Fibroblast of peridontal ligament (primary cell): ENCODE measurements around the gene ITGB5.

Experiments used
- DNase-seq: peaks from one replicate; pipeline ENCODE4 v3.0.0-alpha.2; 2010; ENCODE audit errors: extremely low read depth

The ITGB5 gene

DNA sequence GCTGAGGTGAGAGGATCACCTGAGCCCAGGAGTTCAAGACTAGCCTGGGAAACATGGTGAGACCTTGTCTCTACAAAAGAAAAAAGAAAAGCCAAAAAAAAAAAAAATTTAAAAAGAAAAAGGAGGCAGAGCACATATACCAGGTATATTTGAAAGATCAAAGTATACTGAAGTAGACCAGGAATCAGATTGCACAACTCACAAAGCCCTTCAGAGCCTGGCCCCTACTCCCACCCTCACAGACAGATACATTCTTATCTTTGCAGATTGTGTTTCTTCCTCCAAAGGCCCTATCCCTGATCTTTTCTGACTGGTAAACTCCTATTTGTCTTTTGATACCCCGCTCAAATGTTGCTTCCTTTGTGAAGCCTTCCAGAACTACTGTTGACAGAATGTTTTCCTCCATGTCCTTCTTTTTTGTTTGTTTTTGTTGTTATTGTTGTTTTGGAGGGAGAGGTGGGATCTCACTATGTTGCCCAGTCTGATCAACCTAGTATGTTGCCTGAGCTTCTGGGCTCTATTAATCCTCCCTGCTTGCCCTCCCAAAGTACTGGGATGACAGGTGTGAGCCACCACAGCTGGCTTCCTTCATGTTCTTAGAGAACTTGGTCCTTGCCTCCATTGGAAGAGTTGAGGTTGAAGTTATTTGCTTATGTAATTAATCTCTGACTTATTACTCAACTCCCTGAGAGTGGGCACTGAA is 9.8 kb upstream of the ITGB5 start:
- no peak for DNase-seq

- no peak for DNase-seq
Observed at GRCh38 chr3:124895756-124896155, 8.6 kb upstream of the ITGB5 start.

- DNase-seq, result no peak
Observed at GRCh38 chr3:124893526-124893925, 6.4 kb upstream of the ITGB5 start.

DNA sequence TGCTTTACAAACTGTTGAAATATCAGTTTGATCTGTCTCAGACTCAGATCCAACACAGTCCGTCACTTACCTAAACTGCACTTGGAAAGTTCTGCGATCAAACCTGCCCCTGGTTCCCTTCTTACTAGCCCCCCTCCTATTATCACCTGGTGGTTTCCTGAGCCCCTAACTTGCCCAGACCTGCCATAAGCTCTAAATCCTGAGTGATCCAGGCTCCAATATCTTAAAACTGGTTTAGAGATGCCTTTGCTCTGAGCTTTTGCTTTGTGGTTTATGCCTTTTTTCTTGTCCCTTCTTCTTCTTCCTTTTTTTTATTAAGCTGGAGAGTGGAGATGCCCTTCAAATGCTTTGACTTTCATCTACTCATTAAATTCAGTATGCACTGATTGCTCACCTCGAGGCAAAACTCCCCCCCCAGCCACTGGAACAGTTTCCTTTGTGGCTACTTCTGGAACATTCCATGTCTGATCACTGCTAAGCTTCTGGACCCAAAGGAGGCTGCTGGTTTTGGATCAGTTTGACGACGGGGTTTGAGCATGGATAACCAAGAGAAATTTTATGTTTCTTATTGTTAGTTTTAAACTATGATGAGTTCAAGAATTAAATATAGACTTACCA is 3.5 kb upstream of the ITGB5 start:
- DNase-seq, result no peak

DNA sequence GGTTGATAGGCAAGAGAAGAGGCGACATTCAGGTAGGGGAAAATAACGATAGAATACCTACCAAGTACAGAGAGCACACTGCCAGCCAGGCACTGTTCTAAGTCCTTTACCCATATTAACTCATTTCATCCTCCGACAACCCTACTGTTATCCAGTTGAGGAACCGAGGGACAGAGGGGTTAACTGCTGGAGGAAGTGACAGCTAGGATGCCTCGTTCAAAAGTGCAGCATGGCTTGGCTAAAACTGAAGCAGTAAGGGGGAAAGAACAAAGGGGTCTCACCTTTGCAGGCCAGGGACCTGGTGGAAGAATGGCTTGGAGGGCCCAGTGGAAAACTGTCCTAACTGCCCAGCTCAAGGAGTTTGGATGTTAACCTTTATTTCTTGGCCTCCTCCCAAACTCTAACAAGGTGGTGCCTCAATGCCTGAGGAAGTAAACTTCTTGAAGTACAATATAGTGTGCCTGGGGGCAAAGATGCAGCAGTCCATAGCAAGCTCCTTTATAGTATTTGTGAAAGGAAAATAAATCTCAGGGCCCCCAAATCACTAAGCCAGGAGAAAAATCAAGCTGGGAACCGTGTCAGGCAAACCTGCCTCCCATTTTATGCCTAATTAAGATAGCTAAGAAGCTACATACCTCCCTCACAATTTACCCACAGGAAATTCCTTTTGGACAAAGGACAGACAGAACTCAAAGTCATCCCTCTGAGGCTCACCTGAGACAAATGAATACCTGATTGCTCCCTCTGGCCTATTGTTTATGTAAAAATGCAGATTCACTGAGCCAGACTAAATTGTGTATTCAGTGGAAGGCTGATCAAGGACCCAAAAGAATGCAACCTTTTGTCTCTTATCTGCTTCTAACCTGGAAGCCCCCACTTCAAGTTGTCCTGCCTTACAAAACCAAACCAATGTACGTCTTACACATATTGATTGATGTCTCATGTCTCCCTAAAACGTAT is 1.6 kb upstream of the ITGB5 start:
- no peak for DNase-seq

GRCh38 chr3:124887932-124888298 is 750 bp upstream of the ITGB5 start:
- no peak for DNase-seq

GRCh38 chr3:124886168-124887056 is 753 bp downstream of the ITGB5 start:
- DNase-seq, result peak; percentile 42

DNA sequence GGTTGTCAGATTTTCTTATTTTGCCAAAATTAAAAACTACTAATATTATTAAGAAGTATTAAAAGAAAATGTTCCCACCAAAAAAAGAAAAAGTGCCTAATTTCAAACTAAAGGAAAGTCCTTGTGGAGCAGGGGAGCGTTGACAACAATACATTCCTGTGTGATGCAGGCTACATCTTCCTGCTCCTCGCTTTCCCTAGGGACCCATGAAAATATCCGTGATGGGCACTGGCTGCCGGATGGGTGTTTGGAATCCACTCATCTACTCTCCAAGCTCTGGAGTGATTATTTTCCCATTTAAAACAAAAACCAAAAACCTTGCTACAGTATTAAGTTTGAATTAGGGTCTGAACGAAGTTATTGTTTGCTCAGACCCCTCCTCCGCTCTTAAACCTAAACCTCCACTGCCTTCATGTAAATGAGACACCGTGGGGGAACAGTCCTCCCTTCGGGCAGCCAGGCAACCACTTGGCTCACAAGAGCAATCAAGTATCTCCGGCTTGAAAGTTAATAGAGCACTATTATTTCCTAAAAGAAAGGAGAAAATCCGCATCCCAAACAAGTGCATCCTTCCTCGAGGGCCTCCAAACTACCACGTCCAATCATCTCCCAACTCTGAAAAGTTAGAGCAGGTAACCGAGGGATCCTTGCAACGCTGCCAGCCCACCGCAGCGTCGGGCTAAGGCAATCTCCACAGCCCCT is 1.5 kb downstream of the ITGB5 start:
- peak; percentile 34 for DNase-seq

DNA sequence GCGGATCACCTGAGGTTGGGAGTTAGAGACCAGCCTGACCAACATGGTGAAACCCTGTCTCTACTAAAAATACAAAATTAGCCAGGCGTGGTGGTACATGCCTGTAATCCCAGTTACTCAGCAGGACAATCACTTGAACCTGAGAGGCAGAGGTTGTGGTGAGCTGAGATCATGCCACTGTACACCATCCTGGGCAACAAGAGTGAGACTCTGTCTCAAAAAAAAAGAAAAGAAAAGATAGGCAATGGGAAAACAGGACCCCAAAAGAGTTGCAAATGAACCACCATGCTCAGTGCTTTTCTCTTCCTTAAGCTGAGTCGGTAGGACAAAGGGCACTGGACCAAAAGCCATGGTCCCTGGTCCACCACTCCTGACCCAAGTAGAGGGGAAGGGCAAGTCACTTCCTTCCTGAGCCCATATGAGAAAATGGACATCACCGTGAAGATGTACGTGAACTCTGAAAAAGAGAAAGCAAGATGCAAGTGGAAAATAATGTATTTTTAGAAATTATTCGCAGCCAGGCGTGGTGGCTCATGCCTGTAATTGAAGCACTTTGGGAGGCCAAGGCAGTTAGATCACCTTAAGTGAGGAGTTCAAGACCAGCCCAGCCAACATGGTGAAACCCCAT is 2.6 kb downstream of the ITGB5 start:
- DNase-seq, result no peak

DNA sequence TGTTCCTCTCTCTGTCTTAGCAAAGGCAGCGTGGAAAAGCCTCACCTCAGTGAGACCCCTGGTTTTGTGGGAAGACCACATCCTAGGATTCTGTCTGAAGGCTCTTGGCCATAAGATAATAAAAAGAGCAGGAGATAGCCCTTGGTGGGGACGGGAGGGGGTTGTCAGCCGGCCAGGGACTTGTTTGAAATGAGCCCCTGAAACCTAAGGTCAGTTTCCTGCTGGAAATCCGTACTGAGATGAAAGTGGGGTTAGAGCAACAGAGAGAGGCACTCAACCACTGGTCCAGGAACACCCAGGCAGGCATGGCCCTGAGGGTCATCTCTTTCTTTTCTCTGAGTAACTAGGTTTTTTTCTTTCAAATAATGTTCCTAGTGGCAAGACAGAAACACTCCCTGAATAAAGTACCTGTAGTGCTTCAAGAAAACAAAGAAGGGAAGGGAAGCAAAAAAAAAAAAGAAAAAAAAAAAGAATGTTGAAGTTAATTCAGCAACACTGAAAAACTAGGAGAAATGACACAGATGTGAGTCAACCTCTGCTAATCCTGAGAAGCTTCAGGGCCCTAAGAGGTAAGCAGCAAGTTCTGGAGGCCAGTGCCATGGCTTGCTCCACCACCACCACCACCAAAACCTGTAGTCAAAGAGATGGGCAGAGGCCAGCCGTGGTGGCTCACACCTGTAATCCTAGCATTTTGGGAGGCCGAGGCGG is 3.2 kb downstream of the ITGB5 start:
- DNase-seq, result peak; percentile 40

DNA sequence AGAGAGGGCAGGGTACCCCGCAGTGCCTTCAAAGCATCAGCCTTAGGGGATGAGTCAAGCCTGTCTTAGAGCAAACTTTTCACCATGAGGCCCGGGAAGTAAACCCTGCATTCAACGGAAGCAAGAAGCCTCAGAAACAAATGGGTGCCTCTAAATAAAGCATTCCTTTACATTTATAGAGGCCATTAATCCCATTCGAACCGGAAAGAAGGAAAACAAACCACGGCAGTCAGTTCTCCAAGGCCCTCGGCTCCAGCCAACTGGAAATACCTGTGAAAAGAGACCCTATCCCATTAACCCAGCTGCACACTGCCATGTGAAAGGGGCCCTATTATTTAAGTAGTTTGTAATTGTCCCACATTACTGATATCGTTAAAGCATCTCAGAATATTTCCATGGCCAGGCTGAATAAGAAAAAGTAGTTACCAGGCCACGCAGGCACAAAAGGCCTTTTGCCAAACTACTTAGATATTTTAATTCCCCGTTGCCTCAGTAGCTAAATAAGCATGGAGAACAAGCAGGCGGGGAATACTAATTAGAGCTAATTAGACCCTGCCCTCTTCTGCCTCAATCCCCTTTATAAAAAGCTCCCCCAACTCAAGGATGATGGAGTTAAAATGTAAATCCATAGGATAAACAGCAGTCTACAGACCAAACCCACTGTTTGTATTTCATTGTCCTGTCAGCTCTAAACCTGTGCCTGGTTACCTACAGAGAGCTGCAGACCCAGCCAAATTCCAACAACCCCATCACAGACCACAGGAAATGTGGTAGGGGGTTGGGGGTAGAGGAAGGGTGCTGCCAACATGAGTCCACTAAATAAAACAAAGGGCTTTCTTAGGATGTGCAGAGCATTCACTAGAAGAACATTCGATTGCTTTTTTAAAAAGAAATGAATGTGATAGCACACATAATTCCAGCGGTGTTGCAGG is 4.1 kb downstream of the ITGB5 start:
- no peak for DNase-seq

DNA sequence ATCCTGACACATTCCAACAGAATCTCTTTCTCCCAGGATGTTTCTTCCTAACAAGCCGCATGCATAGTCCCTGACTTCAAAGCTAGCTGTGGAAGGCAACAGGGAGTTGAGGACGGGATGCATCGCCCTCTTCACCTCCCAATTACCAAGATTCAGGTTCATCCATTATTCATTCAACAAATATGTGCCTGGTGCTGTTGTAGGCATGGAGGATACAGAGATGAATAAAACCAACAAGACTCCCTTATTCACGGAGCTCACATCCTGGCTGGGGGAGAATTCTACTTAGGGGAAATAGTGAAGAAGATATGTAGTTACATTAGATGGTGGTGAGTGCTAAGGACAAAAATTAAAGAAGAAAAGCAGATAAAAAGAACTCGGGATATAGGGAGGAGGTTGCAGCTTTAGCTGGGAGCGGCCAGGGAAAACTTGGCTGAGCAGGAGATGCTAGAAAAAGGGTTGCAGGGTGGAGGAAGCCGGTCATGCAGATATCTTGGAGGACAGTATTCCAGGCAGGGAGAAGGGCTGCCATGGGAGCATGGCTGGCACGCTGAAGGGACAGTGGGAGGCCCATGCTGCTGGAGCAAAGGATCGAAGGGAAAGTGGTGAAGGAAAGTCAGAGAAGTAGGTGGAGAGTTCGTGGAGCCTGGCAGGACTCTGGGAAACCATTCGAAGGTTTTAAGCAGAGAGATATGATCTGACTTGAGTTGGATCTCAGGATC is 5.0 kb downstream of the ITGB5 start:
- DNase-seq, result no peak

DNA sequence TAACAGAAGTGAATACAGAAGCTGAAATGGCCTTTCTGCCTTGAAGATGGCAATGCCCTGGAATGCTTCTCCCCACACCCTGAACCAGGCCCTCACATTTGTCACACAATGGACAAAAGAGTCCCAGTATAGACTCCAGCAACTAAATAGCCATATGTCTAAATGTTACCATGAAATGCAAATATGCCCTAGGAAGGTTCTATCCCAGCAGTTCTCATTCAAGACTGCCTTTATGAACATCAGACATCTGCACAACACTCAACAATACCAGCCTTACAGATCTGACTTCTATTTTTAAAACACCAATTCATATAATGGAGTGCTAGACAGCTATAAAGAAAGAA is 7.9 kb downstream of the ITGB5 start:
- DNase-seq, result no peak

- DNase-seq, result peak; percentile 91
Observed at GRCh38 chr3:124878561-124879336, 8.4 kb downstream of the ITGB5 start.

DNA sequence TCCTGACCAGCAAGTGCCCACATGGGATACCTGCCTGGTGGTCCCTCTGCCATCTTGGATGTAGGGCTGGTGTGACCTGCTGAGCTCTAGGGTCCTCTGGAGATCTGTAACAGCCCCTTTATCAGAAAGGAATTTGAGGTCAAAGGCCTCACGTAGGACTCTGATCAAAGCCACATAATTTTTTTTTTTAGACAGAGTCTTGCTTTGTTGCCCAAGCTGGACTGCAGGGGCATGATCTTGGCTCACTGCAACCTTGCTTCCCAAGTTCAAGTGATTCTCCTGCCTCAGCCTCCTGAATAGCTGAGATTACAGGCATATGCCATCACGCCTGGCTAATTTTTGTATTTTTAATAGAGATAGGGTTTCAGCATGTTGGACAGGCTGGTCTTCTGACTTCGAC is 9.5 kb downstream of the ITGB5 start:
- no peak for DNase-seq

DNA sequence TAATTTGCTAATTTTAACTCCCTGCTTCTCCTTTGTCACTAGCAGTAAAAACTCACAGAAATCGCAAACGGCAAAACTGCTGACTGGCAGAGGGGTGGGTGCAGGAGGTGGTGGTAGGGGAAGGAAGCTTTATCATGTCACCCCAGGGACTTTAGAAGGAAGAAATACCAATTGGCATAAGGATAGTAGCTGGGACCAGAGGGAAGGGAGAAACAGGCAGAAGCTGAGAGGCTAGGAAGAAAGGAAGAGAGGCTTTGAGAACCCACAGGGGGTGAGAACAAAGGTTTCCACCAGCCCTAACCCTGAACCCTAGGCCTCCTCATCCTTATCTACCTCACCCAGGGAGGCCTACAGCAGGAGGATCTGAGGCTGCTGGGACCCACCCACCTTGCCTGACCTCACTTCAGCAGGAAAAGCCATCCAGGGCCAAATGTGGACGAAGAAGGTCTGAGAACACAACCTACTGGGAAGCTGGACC is 10.7 kb downstream of the ITGB5 start:
- no peak for DNase-seq

GRCh38 chr3:124873226-124873625 is 13.9 kb downstream of the ITGB5 start:
- no peak for DNase-seq
